HEK293 (cell line): ENCODE measurements around the gene CCR3.

Experiments
- ZFP37 ChIP-seq: fragments of 450-650 bp; formaldehyde crosslinking; IDR thresholded peaks from 2 replicates; pipeline ENCODE4 v1.5.1; 2016; ENCODE audit warnings: missing biosample characterization, missing genetic modification characterization
- ZNF707 ChIP-seq: fragments of 450-650 bp; formaldehyde crosslinking; IDR thresholded peaks from 2 replicates; pipeline ENCODE4 v1.5.1; 2016; ENCODE audit warnings: missing biosample characterization, missing genetic modification characterization
- TF ChIP-seq, protein P1 (sequence below): fragments of 450-650 bp; formaldehyde crosslinking; IDR thresholded peaks from 2 replicates; pipeline ENCODE4 v1.5.1; 2016; ENCODE audit warnings: missing biosample characterization, missing genetic modification characterization

DNA sequence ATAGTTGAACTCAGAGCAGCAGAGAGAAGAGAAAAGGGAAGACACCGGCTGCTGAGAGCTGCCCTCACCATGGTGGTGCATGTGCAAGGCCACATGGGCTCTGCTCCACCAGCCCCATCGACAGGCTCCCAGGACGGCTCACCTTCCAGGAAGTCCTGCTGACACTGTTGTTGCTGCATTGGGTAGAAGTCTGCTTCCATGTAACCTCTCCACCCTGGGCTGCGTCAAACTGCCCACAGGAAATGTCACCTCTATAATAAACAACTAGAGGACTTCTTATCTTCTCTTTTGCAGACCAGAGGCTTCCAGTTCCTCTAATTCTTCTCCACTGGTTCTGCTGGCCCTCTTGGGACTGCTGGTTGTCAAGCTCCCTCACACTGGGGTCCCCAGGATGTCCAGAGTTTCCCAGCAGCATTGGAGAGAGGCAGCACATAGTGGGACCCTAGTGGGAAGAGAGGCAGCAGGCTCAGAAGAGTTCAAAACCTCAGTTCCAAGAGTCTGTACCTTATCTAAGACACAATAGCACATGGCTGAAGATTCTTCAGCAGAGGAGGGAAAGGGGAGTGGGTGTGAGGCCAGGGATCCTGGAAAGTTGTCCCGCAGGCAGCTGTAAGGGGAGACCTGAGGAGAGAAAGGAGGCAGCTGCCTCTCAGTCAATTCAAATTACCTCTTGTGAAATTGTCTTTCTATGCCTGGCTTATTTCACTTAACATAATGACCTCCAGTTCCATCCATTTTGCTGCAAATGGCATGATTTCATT is 5.8 kb upstream of the CCR3 start:
- TF ChIP-seq, protein P1, sequence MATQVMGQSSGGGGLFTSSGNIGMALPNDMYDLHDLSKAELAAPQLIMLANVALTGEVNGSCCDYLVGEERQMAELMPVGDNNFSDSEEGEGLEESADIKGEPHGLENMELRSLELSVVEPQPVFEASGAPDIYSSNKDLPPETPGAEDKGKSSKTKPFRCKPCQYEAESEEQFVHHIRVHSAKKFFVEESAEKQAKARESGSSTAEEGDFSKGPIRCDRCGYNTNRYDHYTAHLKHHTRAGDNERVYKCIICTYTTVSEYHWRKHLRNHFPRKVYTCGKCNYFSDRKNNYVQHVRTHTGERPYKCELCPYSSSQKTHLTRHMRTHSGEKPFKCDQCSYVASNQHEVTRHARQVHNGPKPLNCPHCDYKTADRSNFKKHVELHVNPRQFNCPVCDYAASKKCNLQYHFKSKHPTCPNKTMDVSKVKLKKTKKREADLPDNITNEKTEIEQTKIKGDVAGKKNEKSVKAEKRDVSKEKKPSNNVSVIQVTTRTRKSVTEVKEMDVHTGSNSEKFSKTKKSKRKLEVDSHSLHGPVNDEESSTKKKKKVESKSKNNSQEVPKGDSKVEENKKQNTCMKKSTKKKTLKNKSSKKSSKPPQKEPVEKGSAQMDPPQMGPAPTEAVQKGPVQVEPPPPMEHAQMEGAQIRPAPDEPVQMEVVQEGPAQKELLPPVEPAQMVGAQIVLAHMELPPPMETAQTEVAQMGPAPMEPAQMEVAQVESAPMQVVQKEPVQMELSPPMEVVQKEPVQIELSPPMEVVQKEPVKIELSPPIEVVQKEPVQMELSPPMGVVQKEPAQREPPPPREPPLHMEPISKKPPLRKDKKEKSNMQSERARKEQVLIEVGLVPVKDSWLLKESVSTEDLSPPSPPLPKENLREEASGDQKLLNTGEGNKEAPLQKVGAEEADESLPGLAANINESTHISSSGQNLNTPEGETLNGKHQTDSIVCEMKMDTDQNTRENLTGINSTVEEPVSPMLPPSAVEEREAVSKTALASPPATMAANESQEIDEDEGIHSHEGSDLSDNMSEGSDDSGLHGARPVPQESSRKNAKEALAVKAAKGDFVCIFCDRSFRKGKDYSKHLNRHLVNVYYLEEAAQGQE (tag by site-specific recombination) = no peak
- TF ChIP-seq ZNF707 (tag by site-specific recombination) (no peak), ZFP37 (tag by site-specific recombination) (no peak)
